ENCODE measurements around the gene PPP1R3G. TPM values are rescaled to one million over a fixed set of nuclear protein-coding genes. Genes with fewer than 3 reads are reported as not detected.
"Not testable (repeated sequence)": the region's sequence is repeated elsewhere in the genome, so short reads cannot be mapped to it uniquely, and the experiment has no call there.

Gene PPP1R3G
- total RNA-seq, 2 donors from 2014 or later, result 8.8 to 16.4 TPM

- no peak for TF ChIP-seq CTCF (IDR thresholded peaks at IDR 0.05)
- no peaks in the 10 kb centered on the region for H3K27me3 ChIP-seq
- no peak overlapping the region for H3K27ac ChIP-seq
- H3K4me1 ChIP-seq, result peaks cover 0 to 12% of the 10 kb centered on the region in 2 donors
- no peaks in the 10 kb centered on the region for H3K36me3 ChIP-seq
- no peaks in the 10 kb centered on the region for H3K9me3 ChIP-seq
- DNase-seq (ENCODE audit: low spot score), result no peak
- H3K4me3 ChIP-seq, result no peak overlapping the region
Measured at GRCh38 chr6:5120011-5120410, 34.9 kb downstream of the PPP1R3G start.

DNA sequence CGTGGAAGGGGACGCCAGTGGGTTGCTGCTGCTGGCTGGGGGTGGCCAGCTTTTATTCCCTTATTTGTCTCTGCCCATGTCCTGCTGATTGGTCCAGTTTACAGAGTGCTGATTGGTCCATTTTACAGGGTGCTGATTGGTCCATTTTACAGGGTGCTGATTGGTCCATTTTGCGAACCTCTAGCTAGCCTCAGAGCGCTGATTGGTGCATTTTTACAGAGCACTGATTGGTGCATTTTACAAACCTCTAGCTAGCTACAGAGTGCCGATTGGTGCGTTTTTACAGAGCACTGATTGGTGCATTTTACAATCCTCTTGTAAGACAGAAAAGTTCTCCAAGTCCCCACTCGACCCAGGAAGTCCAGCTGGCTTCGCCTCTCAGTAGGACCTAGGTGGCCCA is 35.4 kb downstream of the PPP1R3G start:
- not testable (repeated sequence) for H3K27me3 ChIP-seq; DNase-seq (ENCODE audit: low spot score); H3K4me3 ChIP-seq; H3K36me3 ChIP-seq; H3K9me3 ChIP-seq; H3K27ac ChIP-seq
- H3K4me1 ChIP-seq, result peaks cover 0 to 12% of the 10 kb centered on the region in 2 donors

DNA sequence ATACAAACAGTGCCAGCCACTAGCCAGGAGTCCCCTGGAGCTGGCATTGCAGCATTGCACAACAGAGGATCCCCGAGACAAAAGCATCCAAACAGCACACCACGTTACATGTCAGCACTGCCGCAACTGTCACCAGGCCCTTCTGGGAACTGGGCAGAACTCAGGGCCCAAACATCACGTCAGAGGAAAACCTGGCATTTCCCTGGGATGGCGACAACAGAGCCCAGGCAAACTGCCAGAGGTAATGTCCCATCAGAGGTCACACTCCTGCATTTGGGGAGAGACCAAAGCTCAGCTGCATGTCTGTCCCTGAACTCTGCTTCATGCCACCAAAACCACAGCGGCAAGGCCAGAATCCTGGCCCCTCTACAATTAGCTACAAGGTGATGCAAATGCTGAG is 36.3 kb downstream of the PPP1R3G start:
- H3K27ac ChIP-seq, result peak overlapping the region; percentile 32 to 36
- peaks cover 0 to 12% of the 10 kb centered on the region in 2 donors for H3K4me1 ChIP-seq
- no peak for TF ChIP-seq CTCF (IDR thresholded peaks at IDR 0.05)
- no peaks in the 10 kb centered on the region for H3K9me3 ChIP-seq
- H3K27me3 ChIP-seq, result no peaks in the 10 kb centered on the region
- no peak overlapping the region for H3K4me3 ChIP-seq
- no peaks in the 10 kb centered on the region for H3K36me3 ChIP-seq
- no peak for DNase-seq (ENCODE audit: low spot score)

DNA sequence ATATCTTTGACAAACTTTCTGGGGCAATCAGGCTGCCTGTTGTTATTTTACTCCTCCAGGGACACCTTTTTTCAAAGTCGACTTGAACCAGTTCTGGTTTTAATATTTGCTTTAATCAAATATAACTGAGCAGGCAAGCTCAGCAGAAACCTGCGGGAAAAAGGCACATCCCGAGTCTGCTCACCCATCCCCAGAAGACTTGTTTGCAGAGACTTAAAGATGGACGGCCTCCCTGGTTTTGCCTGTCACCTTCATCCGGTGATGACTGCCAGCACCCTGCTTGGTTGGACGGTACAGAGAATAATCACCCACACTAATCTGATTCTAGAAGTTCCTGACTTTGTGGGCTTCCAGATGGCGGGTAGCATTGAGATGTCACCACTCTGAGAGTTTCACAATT is 36.8 kb downstream of the PPP1R3G start:
- no peak overlapping the region for H3K4me3 ChIP-seq
- peaks cover 0 to 12% of the 10 kb centered on the region in 2 donors for H3K4me1 ChIP-seq
- no peaks in the 10 kb centered on the region for H3K9me3 ChIP-seq
- DNase-seq (ENCODE audit: low spot score), result no peak
- peak overlapping the region; percentile 32 to 36 for H3K27ac ChIP-seq
- no peaks in the 10 kb centered on the region for H3K36me3 ChIP-seq
- TF ChIP-seq CTCF (IDR thresholded peaks at IDR 0.05), result no peak
- H3K27me3 ChIP-seq, result no peaks in the 10 kb centered on the region

- Histone ChIP-seq H3K27me3 (no peaks in the 10 kb centered on the region), H3K27ac (no peak overlapping the region), H3K36me3 (no peaks in the 10 kb centered on the region), H3K9me3 (no peaks in the 10 kb centered on the region), H3K4me1 (peaks cover 0 to 12% of the 10 kb centered on the region in 2 donors), H3K4me3 (no peak overlapping the region)
- DNase-seq (ENCODE audit: low spot score), result no peak
- TF ChIP-seq CTCF (IDR thresholded peaks at IDR 0.05), result no peak
Measured at GRCh38 chr6:5122504-5123112, 37.5 kb downstream of the PPP1R3G start.

- Histone ChIP-seq H3K27ac (no peak overlapping the region), H3K9me3 (no peaks in the 10 kb centered on the region), H3K4me3 (no peak overlapping the region), H3K27me3 (no peaks in the 10 kb centered on the region), H3K4me1 (peaks cover 0 to 12% of the 10 kb centered on the region in 2 donors), H3K36me3 (no peaks in the 10 kb centered on the region)
- DNase-seq (ENCODE audit: low spot score), result no peak
- no peak for TF ChIP-seq CTCF (IDR thresholded peaks at IDR 0.05)
Measured at GRCh38 chr6:5123296-5124143, 38.4 kb downstream of the PPP1R3G start.

Measured in right atrium auricular region (tissue), 2 donors.